ENCODE data around the gene IL17F. TPM values are rescaled to one million over a fixed set of nuclear protein-coding genes. Genes with fewer than 3 reads are reported as not detected.
"Not testable (repeated sequence)": the region's sequence is repeated elsewhere in the genome, so short reads cannot be mapped to it uniquely, and the experiment has no call there.

The IL17F gene
- total RNA-seq, 2 donors from 2014 or later, result not detected

DNA sequence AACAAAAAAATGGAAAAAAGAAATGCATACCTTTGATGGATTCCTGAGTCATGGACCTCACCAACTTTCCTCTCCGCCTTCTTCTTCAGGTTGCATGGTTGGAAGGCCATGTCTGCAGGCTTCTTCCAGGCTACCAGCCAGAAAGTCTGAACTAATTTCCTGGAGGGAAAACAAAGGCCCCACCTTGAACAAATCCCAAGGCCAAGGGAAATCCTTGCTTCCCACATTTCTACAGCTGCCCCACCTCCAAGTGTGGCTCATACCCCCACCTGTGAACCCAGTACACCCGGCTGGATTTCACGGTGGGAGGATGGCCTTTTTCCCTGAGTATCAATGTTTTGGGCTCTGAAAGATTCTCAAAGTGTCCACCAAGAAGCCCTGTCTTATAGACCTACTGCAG lies 35.7 kb downstream of the IL17F start:
- ATAC-seq (no peak), DNase-seq (no peak)
- intact Hi-C loops (cut with DNase I), result no loop called here

DNA sequence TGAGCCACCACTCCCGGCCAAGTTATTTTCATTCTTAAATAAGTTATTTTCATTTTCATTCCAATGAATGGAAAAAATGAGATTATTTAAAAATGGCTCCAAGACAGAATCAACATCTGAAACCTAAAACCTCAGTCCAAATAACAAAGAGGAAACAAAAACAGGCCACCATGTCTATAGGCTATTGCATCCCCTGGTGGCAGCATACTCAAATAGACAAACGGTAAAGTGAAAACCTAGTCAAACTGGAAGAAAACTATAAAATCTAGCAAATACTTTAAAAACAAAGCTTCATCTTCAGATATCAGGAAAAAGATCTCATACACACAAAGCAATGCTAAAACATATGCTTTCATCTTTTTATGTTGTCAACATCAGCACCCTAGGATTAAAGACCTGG lies 37.2 kb downstream of the IL17F start:
- no peak for DNase-seq
- intact Hi-C loops (cut with DNase I), result no loop called here
- ATAC-seq, result no peak

DNA sequence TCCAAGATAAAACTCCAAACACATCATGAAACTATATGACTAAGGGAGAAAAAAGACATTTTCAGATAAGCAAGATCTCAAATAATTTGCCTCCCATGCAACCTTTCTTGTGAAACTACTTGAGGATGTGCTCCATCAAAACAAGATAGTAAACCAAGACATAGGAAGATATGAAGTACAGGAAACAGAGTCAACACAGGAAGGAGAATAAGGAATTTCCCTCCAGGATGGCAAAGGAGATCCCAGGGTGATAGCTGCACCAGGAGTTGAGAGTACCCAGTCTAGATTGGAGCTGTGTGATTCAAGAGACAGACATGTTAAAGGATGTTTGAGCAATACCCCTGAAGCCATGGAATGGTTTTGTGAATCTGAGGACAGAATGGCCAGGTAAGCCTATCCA lies 42.8 kb downstream of the IL17F start:
- DNase-seq, result no peak
- intact Hi-C loops (cut with DNase I), result no loop called here
- no peak for ATAC-seq

DNA sequence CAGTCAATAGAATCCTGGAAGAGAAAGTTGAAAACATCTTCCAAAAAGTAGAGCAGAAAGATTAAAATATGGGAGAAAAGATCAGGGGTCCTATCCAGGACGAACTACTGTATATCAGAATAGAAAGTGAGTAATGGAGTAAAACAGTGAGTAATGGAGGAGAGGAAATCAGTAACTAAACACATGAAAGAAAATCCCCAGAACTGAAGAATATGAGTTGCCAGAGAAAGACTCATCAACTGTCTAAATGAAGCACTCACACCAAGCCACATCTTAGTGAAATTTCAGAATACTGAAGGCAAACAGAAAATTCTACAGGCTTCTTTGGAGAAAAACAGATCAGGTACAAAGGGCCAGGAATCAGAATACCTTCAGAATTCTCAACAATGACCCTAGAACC lies 43.3 kb downstream of the IL17F start:
- intact Hi-C loops (cut with DNase I), result no loop called here

DNA sequence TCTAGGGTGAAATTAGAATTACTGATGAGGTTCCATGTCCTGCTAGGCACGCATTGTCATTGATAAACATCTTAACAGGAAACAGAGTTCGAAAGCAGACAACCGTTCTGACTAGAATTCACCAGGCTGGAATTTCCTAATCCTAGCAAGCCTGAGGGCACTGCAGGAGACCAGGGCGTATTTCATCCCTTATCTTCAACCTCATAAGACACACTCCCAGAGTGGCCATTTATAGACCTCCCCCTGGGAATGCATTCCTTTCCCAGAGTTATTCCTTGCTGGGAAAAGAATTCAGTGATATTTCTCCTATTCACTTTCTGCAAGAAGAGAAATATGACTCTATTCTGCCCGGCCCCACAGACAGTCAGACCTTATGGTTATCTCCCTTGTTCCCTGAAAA lies 44.2 kb downstream of the IL17F start:
- intact Hi-C loops (cut with DNase I); DNase-seq; ATAC-seq: not testable (repeated sequence)

More for the DNA sequence above, 43.3 kb downstream of the IL17F start:
- ATAC-seq (no peak), DNase-seq (no peak)

DNA sequence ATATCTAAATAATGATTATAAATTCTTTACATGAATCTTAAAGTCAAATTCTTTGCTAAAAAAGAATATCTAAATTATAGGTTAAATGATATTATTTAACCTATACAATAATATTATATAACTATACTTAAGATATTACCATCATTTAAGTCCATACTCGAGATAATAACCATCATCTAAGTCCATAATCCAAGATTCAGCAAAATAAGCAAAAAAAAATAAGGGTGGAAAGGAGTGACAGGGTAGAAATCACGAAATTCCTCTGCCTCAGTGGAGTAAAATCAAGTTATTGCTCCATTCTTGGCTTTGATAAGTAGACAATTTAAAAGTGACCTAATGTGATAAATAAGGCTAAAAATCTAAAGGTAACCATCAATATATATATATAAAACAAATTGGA lies 48.4 kb downstream of the IL17F start:
- no peak for DNase-seq
- intact Hi-C loops (cut with DNase I), result no loop called here
- ATAC-seq, result no peak

DNA sequence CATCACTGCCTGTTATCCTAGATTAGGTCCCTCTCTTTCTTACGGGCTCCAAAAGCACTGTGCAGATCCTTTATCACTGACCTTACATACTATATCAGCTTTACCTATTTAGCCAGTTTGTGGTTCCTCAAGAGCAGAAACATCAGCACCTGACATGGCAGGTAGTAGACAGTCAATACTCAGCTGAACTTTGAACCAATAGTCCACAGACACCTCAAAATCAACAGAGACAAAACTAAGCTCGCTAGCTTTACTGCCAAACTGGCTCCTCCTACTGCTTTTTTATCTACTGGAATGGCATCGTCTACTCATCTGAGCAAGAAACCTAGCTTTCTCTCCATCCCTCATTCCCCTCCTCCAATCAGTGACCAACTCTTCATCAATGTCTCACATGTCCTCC lies 52.5 kb downstream of the IL17F start:
- DNase-seq, result no peak
- ATAC-seq, result no peak
- intact Hi-C loops (cut with DNase I), result no loop called here

DNA sequence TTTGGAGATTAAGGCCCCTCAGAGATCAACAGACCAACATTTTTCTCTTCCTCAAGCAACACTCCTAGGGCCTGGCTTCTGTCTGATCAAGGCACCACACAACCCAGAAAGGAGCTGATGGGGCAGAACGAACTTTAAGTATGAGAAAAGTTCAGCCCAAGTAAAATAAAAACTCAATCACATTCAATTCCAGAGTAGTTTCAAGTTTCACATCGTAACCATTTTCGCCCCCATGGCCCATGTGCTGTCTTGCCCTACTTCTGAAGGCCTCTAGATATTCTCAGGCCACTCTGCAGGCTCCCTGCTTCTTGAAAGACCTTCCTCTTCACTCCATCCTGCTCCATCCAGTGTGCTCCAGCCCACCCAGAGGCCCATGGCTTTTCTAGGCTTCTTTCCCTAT lies 53.9 kb downstream of the IL17F start:
- no peak for ATAC-seq
- no peak for DNase-seq
- intact Hi-C loops (cut with DNase I), result no loop called here

DNA sequence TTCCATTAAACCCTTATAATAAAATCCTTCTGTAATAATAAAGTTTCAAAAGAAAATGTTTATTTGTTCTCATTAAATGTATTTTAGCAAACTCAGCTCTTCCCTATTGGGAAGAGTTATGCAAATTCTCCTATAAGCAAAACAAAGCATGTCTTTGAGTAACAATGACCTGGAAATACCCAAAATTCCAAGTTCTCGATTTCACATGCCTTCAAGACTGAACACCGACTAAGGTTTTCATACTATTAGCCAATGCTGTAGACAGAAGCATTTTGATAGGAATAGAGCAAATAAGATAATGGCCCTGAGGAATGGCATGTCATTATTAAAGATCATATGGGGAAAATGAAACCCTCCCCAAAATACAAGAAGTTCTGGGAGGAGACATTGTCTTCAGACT lies 54.3 kb downstream of the IL17F start:
- ATAC-seq (no peak), DNase-seq (no peak)
- intact Hi-C loops (cut with DNase I), result no loop called here

DNA sequence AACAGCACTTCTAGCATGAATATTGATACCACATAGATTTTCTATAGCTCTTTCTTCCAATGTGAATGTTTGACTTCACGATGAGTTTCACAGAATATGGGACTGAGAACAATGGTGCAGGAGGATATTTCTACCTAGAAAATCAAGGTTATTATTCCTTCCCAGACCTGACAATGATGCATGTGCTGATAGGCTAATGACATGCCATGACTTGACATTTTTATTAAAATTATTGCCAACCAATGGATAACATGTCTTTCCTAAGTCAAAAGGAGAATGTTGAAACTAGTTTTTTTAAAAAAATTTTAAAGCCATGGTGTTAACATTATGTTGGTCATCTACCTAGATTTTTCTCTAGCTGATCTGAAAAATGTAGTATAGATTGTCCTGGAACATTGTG lies 57.2 kb downstream of the IL17F start:
- intact Hi-C loops (cut with DNase I), result no loop called here
- DNase-seq, result no peak
- no peak for ATAC-seq

Other genes starting within 250 kb of the IL17F start
- not detected for gene PKHD1, start 156.9 kb downstream of the IL17F start, total RNA-seq
- not detected for gene IL17A, start 58.1 kb downstream of the IL17F start, total RNA-seq
- 10 to 100 TPM; 27.2 to 28.4 TPM for gene MCM3, start 40.2 kb upstream of the IL17F start, total RNA-seq
- gene PAQR8, start 117.7 kb upstream of the IL17F start, total RNA-seq, result 1 to 10 TPM; 3.0 to 3.9 TPM
- gene EFHC1, start 175.8 kb upstream of the IL17F start, total RNA-seq, result 1 to 10 TPM; 7.3 to 7.9 TPM